ENCODE results near the gene PRKCI. TPM values are rescaled to one million over a fixed set of nuclear protein-coding genes. Genes with fewer than 3 reads are reported as not detected.

PRKCI gene
- total RNA-seq, 1 experiment from 2014 or later: 42.0 TPM

DNA sequence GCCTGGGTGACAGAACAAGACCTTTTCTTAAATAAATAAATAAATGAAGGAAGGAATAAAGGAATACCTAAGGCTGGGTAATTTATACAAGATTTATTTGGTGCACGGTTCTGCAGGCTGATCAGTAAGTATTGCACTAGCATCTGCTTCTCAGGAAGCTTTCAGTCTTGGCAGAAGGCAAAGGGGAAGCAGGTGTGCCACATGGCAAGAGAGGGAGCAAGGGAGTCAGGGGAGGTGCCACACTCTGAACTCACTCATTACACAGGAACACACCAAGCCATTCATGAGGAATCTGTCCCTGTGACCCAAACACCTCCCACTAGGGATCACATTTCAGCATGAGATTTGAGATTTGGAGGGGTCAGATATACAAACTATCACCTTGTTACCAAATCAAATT, 56.4 kb downstream of the PRKCI start:
- Histone ChIP-seq H3K4me3 (no peak overlapping the region), H3K27me3 (replicated peaks) (no peaks in the 10 kb centered on the region), H3K9me3 (replicated peaks) (no peaks in the 10 kb centered on the region), H3K4me1 (replicated peaks) (peaks cover 9% of the 10 kb centered on the region; the same call in 1 of the 2 replicates), H3K36me3 (peaks cover 8% of the 10 kb centered on the region), H3K27ac (no peak overlapping the region)
- DNase-seq (ENCODE audit: low read depth in 1 of 2, low spot score in 2 of 2): no peak

DNA sequence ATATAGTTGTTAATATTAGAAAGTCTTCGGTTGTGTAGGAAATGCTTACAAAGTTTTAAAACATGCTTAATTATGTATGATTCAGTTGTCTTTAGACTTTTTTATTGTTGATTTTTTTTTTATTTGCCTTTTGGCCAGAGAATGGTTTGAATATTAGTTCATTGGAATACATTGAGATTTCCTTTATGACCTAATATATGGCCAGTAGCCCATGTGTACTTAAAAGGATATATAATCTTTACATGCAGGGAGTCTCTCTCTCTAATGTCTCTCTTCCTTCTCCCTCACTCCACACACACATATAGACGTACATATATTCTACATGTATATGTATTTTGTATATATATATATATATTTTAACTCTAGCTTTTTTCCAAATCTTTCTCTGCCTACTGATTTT, 68.0 kb downstream of the PRKCI start:
- Histone ChIP-seq H3K27ac (no peak overlapping the region), H3K9me3 (replicated peaks) (no peaks in the 10 kb centered on the region), H3K36me3 (peaks cover 7% of the 10 kb centered on the region; the same call in 1 of the 2 replicates), H3K4me1 (replicated peaks) (no peaks in the 10 kb centered on the region), H3K4me3 (no peak overlapping the region), H3K27me3 (replicated peaks) (no peaks in the 10 kb centered on the region)
- DNase-seq (ENCODE audit: low read depth in 1 of 2, low spot score in 2 of 2): no peak

DNA sequence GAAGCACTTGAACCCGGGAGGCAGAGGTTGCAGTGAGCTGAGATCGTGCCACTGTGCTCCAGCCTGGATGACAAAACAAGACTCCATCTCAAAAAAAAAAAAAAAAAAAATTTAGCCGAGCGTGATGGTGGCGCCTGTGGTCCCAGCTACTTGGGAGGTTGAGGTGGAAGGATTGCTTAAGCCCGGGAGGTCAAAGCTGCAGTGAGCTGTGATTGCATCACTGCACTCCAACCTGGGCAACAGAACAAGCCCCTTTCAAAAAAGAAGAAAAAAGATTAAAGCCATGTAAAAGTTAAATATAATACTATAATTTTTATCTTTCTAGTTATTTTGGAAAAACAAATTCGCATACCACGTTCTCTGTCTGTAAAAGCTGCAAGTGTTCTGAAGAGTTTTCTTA, 73.4 kb downstream of the PRKCI start:
- H3K9me3 ChIP-seq (replicated peaks): no peaks in the 10 kb centered on the region

DNA sequence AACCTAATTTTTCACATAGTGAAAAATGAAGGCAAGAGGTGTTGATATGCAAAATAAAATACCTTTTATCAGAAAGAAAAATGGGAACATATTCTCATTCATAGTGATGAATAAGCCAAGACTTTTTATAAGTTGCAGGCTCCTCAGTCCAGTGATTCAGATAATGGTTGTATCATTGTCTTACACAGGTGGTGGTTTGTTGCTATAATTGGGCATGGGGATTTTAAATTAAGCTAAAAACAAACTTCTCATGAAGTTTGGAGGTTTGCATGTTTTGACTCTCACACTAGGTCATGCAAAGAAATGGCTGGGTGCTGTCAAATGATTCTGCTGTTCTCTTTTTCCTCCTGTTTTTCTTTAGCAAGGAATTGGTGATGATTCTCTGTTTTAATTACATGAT, 74.5 kb downstream of the PRKCI start:
- Histone ChIP-seq H3K27ac (no peak overlapping the region), H3K4me3 (no peak overlapping the region), H3K9me3 (replicated peaks) (no peaks in the 10 kb centered on the region), H3K4me1 (replicated peaks) (no peaks in the 10 kb centered on the region), H3K36me3 (peaks cover 7% of the 10 kb centered on the region), H3K27me3 (replicated peaks) (no peaks in the 10 kb centered on the region)
- DNase-seq (ENCODE audit: low read depth in 1 of 2, low spot score in 2 of 2): no peak

More for the DNA sequence above, 73.4 kb downstream of the PRKCI start:
- no peaks in the 10 kb centered on the region for H3K4me1 ChIP-seq (replicated peaks)
- peaks cover 5% of the 10 kb centered on the region; the same call in 1 of the 2 replicates for H3K36me3 ChIP-seq
- H3K27ac ChIP-seq: no peak overlapping the region
- no peaks in the 10 kb centered on the region for H3K27me3 ChIP-seq (replicated peaks)
- H3K4me3 ChIP-seq: no peak overlapping the region
- no peak for DNase-seq (ENCODE audit: low read depth in 1 of 2, low spot score in 2 of 2)

DNA sequence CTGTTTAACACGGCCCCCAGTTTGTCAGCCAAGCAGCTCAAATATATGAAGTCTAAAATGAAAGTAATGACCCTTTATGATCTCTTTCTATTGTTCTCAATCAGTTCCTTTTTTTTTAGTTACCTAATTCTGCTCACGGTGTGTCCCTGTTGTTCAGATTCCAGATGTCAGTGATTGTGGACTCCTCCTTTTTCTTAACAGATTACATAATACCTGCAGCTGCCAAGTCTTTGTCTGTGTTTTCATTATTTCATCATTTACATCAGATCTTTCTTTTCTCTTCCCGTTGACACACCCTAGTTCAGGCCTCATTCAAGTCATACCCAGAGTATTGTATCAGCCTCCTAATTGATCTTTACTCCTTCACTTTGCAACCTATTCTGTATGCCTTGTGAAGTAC, 79.2 kb downstream of the PRKCI start:
- H3K4me3 ChIP-seq: no peak overlapping the region
- no peaks in the 10 kb centered on the region for H3K4me1 ChIP-seq (replicated peaks)
- no peaks in the 10 kb centered on the region for H3K9me3 ChIP-seq (replicated peaks)
- no peak overlapping the region for H3K27ac ChIP-seq
- DNase-seq (ENCODE audit: low read depth in 1 of 2, low spot score in 2 of 2): no peak
- peaks cover 6% of the 10 kb centered on the region; the same call in 1 of the 2 replicates for H3K36me3 ChIP-seq
- no peaks in the 10 kb centered on the region for H3K27me3 ChIP-seq (replicated peaks)

DNA sequence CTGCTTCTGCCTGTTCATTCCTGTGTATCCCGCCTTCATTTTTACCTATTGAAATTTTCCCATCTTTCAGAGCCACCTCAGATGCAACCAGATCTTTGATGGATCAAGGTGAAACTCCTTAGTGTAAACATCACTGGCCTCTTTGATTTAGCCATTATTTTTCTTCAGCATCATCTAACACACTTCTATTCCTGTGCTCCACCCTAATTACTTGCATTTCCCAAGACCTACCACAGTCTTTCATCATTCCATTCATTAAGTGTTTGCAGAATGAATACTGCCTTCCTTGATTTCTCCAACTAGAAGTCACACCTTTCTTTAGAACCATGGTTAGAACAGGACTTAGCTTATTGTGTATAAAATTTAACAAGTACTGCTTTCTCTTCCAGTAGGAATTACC, 79.8 kb downstream of the PRKCI start:
- no peaks in the 10 kb centered on the region for H3K9me3 ChIP-seq (replicated peaks)
- H3K27me3 ChIP-seq (replicated peaks): no peaks in the 10 kb centered on the region
- DNase-seq (ENCODE audit: low read depth in 1 of 2, low spot score in 2 of 2): no peak
- H3K4me3 ChIP-seq: no peak overlapping the region
- no peaks in the 10 kb centered on the region for H3K4me1 ChIP-seq (replicated peaks)
- H3K27ac ChIP-seq: no peak overlapping the region
- H3K36me3 ChIP-seq: peaks cover 6% of the 10 kb centered on the region; the same call in 1 of the 2 replicates

DNA sequence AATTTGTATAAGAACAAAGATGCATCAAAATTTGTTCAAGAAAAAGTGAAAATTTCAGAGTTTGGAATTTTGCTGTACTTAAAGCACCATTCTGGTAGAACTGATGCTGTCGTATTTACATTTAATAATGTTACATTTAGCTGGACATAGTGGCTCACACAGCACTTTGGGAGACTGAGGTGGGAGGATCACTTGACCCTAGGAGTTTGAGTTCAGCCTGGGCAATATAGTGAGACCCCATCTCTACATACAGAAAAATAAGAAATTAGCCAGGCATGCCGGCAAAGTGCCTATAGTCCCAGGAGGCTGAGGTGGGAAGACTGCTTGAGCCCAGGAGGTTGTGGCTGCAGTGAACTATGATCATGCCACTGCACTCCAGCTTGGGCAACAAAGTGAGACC, 83.8 kb downstream of the PRKCI start:
- peaks cover 28% of the 10 kb centered on the region for H3K4me1 ChIP-seq (replicated peaks)
- H3K27me3 ChIP-seq (replicated peaks): no peaks in the 10 kb centered on the region
- no peak overlapping the region for H3K27ac ChIP-seq
- H3K9me3 ChIP-seq (replicated peaks): no peaks in the 10 kb centered on the region
- H3K36me3 ChIP-seq: peaks cover 6% of the 10 kb centered on the region; the same call in 1 of the 2 replicates
- no peak overlapping the region for H3K4me3 ChIP-seq
- no peak for DNase-seq (ENCODE audit: low read depth in 1 of 2, low spot score in 2 of 2)

DNA sequence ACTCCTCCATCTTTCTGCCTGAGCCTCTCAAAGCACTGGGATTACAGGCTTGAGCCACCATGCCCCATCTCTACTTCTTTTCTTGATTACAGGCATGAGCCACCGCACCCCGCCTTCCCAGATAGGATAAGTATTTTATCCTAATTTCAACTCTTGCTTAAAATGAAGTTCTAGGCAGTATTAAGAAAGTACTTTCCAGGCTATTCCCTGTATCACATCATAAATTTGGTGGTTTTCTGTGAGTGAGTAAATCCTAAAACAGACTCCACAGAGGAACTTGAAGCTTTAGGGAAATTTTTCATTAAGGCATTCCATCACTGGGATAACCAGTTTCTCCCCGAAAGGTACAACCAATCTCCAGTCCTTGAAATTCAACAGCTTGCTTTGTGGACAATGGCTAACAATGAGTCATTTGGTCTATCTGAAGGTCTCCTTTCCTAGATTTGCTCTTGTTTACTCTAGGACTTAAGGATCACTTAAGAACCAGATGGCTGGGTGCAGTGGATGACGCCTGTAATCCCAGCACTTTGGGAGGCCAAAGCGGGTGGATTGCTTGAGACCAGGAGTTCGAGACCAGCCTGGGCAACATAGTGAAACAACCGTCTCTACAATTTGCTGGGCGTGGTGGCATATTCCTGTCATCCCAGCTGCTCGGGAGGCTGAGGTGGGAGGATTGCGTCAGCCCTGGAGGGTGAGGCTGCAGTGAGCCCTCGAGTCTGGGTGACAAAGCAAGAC, 85.6 kb downstream of the PRKCI start:
- peak overlapping the region; percentile 40; the same call in 1 of the 2 replicates for H3K27ac ChIP-seq
- H3K4me1 ChIP-seq (replicated peaks): peaks cover 28% of the 10 kb centered on the region
- DNase-seq (ENCODE audit: low read depth in 1 of 2, low spot score in 2 of 2): peak; percentile 67 to 76
- H3K36me3 ChIP-seq: no peaks in the 10 kb centered on the region
- no peaks in the 10 kb centered on the region for H3K9me3 ChIP-seq (replicated peaks)
- no peak overlapping the region for H3K4me3 ChIP-seq
- no peaks in the 10 kb centered on the region for H3K27me3 ChIP-seq (replicated peaks)

DNA sequence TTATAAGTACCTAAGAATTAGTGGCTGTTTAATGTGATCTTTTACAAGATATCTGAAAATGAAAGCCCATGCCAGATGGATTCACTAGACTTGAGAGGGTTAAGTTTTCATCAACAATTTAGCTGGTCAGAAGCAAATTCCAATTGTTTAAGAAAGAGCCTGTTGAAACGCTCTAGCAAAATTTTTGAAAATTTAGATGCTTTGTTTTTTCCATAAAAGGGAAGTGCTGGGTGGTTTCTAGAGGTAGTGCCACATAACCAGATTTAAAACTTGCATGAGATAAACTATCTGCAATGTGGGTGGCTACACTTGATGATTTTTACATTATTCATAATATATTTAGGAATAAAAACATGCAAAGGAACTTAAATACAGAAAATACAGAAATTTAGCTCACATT, 86.8 kb downstream of the PRKCI start:
- Histone ChIP-seq H3K9me3 (replicated peaks) (no peaks in the 10 kb centered on the region), H3K4me1 (replicated peaks) (peaks cover 28% of the 10 kb centered on the region), H3K27ac (no peak overlapping the region; the same call in 1 of the 2 replicates), H3K4me3 (no peak overlapping the region), H3K27me3 (replicated peaks) (no peaks in the 10 kb centered on the region), H3K36me3 (no peaks in the 10 kb centered on the region)
- peak in 1 of 2 experiments; percentile 39 for DNase-seq (ENCODE audit: low read depth in 1 of 2, low spot score in 2 of 2)

DNA sequence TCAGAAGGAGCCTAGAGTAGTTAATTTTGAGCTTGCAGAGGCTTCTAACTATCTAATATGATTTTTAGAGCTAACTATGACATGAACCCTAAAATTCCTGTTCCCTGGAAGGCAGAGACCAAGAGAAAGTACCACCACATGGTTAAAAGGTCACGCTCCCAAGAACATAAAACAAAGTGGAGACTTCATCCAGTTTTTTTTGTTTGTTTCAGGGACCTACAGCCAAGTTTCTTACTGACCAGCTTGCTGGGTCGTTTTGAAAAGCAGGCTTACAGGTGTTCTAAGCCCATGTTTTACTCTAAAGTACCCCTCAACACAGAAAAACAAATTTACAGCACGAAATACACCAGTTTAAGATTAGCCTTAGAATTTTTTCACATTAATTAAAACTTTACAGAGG, 95.7 kb downstream of the PRKCI start:
- DNase-seq (ENCODE audit: low read depth in 1 of 2, low spot score in 2 of 2): no peak
- Histone ChIP-seq H3K27ac (no peak overlapping the region), H3K36me3 (no peaks in the 10 kb centered on the region), H3K4me3 (no peak overlapping the region), H3K4me1 (replicated peaks) (peaks cover 18% of the 10 kb centered on the region), H3K27me3 (replicated peaks) (no peaks in the 10 kb centered on the region), H3K9me3 (replicated peaks) (no peaks in the 10 kb centered on the region; the same call in 1 of the 2 replicates)

DNA sequence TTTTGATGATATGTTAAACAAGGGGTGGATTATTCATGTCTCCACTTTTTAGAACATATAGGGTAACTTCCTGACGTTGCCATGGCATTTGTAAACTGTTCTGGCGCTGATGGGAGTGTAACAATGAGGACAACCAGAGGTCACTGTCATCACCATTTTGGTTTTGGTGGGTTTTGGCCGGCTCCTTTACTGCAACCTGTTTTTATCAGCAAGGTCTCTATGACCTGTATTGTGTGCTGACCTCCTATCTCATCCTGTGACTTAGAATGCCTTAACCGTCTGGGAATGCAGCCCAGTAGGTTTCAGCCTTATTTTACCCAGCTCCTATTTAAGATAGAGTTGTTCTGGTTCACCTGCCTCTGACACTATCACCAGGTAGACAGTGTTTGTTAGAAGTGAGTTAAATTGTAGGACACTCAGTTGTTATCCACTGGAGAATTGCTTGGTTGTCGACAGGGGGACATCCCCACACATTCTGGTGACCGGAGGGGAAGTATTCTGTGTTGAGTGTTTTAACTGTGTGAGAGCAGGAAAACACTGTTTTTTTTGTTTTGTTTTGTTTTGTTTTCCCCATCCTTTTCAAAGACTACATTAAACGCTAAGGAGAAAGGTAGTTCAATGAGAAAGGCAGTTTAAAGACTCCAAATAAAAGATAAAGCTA, 98.4 kb downstream of the PRKCI start:
- Histone ChIP-seq H3K4me3 (no peak overlapping the region), H3K4me1 (replicated peaks) (peaks cover 20% of the 10 kb centered on the region), H3K27me3 (replicated peaks) (no peaks in the 10 kb centered on the region), H3K36me3 (no peaks in the 10 kb centered on the region), H3K9me3 (replicated peaks) (no peaks in the 10 kb centered on the region; the same call in 1 of the 2 replicates), H3K27ac (no peak overlapping the region)
- DNase-seq (ENCODE audit: low read depth in 1 of 2, low spot score in 2 of 2): peak in 1 of 2 experiments; percentile 21

DNA sequence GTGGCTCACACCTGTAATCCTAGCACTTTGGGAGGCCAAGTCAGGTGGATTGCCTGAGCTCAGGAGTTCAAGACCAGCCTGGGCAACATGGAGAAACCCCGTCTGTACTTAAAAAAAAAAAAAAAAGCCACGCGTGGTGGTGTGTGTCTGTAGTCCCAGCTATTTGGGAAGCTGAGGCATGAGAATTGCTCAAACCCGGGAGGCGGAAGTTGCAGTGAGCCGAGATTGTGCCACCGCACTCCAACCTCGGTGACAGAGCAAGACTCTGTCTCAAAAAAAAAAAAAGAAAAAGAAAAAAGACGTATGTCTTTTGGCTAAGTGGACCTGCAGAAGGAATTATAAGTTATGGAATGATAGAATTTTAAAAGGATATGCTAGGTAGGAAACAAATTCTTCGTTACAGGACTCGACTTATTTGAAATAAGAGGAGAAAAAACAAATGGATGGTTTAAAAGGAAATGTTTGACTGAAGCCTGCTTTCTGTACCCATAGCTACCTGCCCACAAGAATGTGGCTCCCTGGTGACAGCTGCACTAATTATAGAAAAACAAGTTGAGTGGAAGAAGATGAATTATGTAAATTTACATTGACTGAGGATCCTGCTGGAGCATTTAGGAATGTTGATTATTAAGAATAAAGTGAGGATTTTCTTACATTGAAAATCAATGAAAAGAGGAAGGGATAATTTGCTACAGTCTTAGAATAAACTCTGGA, 99.3 kb downstream of the PRKCI start:
- Histone ChIP-seq H3K4me1 (replicated peaks) (peaks cover 20% of the 10 kb centered on the region), H3K27me3 (replicated peaks) (no peaks in the 10 kb centered on the region), H3K4me3 (no peak overlapping the region), H3K27ac (no peak overlapping the region), H3K9me3 (replicated peaks) (no peaks in the 10 kb centered on the region; the same call in 1 of the 2 replicates), H3K36me3 (no peaks in the 10 kb centered on the region)
- no peak for DNase-seq (ENCODE audit: low read depth in 1 of 2, low spot score in 2 of 2)

DNA sequence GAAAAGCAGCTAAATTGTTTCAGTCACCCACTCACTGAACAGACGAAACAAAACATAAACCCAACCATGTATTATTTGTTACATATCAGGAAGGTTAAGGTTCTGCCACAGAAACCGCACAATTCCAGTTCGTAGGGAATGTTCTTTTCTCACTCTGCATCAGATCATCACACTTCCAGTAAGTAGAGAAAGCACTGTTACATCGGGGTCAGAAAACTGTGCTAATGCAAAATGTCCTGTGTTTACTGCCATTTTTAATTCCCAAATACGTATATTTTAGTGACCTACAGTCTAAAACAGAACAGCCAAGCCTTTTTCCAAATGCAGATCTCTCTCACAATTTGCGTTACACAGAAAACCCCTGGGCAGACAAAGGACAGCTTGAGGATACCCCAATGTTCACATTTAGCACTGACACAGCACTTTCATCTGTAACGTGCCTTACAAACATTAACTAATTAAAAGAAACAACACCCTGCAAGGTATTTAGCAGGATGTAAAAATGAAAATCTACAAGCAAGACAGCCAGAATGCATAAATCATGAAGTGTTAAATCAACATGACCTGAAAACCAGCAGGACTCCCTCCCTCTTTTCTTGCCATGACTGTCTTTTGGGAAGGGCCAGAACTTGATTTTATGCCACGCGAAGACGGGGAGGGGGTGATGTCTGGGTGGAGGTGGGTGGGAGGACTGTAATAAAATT, 100.5 kb downstream of the PRKCI start:
- no peaks in the 10 kb centered on the region for H3K27me3 ChIP-seq (replicated peaks)
- no peak overlapping the region; the same call in 1 of the 2 replicates for H3K27ac ChIP-seq
- H3K36me3 ChIP-seq: no peaks in the 10 kb centered on the region
- H3K4me1 ChIP-seq (replicated peaks): peaks cover 20% of the 10 kb centered on the region
- no peak overlapping the region for H3K4me3 ChIP-seq
- H3K9me3 ChIP-seq (replicated peaks): no peaks in the 10 kb centered on the region; the same call in 1 of the 2 replicates
- peak in 1 of 2 experiments; percentile 7 for DNase-seq (ENCODE audit: low read depth in 1 of 2, low spot score in 2 of 2)
